Neural progenitor cell (in vitro differentiated cells): ENCODE measurements around the gene TMEM273.

Experiments
- EZH2 ChIP-seq: fragments of 200-600 bp; sonication (generic); IDR thresholded peaks from 2 replicates; pipeline ENCODE4 v1.6.1; 2017; ENCODE audit warnings: antibody characterized with exemption, mild to moderate bottlenecking, moderate library complexity
- EZH2phosphoT487 ChIP-seq: fragments of 200-600 bp; sonication (generic); IDR thresholded peaks from 2 replicates; pipeline ENCODE4 v1.6.1; 2017; ENCODE audit warnings: antibody characterized with exemption
- TF ChIP-seq, protein P1 (sequence below): fragments of 200-600 bp; sonication (generic); IDR thresholded peaks from 2 replicates; pipeline ENCODE4 v1.5.1; 2017; ENCODE audit warnings: antibody characterized with exemption, mild to moderate bottlenecking

- TF ChIP-seq, protein P1, sequence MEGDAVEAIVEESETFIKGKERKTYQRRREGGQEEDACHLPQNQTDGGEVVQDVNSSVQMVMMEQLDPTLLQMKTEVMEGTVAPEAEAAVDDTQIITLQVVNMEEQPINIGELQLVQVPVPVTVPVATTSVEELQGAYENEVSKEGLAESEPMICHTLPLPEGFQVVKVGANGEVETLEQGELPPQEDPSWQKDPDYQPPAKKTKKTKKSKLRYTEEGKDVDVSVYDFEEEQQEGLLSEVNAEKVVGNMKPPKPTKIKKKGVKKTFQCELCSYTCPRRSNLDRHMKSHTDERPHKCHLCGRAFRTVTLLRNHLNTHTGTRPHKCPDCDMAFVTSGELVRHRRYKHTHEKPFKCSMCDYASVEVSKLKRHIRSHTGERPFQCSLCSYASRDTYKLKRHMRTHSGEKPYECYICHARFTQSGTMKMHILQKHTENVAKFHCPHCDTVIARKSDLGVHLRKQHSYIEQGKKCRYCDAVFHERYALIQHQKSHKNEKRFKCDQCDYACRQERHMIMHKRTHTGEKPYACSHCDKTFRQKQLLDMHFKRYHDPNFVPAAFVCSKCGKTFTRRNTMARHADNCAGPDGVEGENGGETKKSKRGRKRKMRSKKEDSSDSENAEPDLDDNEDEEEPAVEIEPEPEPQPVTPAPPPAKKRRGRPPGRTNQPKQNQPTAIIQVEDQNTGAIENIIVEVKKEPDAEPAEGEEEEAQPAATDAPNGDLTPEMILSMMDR: no peak
- no peak for TF ChIP-seq EZH2phosphoT487
- no peak for TF ChIP-seq EZH2
These were observed 32.5 kb upstream of the TMEM273 start for GRCh38 chr10:49220679-49221078.
